Measurements from ENCODE around the gene C9orf152.

DNA sequence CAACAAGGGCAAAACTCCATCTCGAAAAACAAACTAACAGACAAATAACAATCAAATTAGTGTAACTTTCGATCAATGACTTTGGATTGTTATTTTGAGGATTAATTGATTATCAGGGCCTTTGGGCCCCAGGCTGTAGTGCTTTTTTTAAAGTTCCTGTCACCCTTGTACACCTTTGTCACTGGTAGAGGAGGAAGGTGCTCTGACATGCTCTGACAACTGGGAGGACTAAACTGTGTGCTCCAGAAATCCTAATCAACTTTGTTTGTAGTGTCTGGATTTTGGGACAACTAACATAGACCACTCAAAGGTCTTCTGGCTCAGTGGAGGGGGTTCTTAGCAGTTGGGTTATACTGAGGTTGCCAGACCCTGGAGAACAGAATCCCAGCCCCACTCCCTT, 46.5 kb upstream of the C9orf152 start:
- TF ChIP-seq, protein P1, sequence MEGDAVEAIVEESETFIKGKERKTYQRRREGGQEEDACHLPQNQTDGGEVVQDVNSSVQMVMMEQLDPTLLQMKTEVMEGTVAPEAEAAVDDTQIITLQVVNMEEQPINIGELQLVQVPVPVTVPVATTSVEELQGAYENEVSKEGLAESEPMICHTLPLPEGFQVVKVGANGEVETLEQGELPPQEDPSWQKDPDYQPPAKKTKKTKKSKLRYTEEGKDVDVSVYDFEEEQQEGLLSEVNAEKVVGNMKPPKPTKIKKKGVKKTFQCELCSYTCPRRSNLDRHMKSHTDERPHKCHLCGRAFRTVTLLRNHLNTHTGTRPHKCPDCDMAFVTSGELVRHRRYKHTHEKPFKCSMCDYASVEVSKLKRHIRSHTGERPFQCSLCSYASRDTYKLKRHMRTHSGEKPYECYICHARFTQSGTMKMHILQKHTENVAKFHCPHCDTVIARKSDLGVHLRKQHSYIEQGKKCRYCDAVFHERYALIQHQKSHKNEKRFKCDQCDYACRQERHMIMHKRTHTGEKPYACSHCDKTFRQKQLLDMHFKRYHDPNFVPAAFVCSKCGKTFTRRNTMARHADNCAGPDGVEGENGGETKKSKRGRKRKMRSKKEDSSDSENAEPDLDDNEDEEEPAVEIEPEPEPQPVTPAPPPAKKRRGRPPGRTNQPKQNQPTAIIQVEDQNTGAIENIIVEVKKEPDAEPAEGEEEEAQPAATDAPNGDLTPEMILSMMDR (conservative IDR thresholded peaks at IDR 0.05; ENCODE audit: low read length): no peak
- no peak for TF ChIP-seq EZH2phosphoT487 (IDR thresholded peaks at IDR 0.05; ENCODE audit: borderline replicate concordance)

Data from Loucy (cell line).